GM08714 (cell line): Measurements from ENCODE around the gene EIF4H.
"Not testable (repeated sequence)": the region's sequence is repeated elsewhere in the genome, so short reads cannot be mapped to it uniquely, and the experiment has no call there.

Source experiments
- H3K4me3 ChIP-seq: fragments of 200-500 bp; sonication (Bioruptor generic); 2 replicates; pipeline ENCODE4 v1.5.1; 2014; ENCODE audit warnings: mild to moderate bottlenecking, low read length, inconsistent platforms
- ZNF274 ChIP-seq: IDR thresholded peaks from 2 replicates; pipeline ENCODE4 v1.6.1; 2012; ENCODE audit warnings: mild to moderate bottlenecking, low read depth, low read length

Gene EIF4H

DNA sequence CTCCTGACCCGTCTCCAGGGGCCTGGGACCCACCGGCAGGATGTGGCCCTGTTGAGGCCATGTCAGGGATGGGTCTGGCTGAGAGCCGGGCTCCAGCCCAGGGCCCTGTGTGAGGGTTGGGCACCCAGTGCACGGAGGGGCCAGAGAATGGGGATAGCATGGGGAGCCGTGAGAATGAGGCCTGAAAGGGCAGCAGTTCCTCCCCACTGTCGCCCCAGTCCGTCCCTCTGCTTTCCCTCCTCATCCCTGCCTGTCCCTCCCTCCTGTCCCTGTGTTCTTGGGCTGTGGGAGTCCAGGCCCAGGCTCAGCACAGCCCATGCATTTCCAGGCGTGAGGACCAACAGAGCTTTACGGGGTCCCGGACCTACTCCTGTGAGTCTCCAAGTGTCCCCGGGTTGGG, 45.3 kb downstream of the EIF4H start:
- H3K4me3 ChIP-seq, result no peak overlapping the region
- TF ChIP-seq ZNF274, result no peak

DNA sequence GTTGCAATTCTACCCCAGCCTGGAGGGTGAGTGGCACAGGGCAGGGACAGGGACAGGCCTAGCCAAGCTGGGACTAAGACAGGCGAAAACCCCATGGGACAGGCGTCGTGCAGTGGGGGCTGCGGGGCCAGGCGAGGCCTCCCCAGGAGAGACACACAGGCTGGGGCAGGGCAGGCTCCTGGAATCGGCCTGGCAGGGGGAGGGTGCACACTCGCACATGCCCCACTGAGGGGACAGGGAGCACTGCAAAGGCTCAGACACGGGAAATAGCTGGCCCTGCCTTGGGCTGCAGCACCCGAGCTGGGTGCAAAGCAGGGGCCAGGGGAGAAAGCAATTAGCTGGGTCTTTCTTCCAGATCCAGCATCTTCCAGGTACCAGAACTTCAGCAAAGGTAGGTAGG, 46.1 kb downstream of the EIF4H start:
- no peak for TF ChIP-seq ZNF274
- no peak overlapping the region for H3K4me3 ChIP-seq

DNA sequence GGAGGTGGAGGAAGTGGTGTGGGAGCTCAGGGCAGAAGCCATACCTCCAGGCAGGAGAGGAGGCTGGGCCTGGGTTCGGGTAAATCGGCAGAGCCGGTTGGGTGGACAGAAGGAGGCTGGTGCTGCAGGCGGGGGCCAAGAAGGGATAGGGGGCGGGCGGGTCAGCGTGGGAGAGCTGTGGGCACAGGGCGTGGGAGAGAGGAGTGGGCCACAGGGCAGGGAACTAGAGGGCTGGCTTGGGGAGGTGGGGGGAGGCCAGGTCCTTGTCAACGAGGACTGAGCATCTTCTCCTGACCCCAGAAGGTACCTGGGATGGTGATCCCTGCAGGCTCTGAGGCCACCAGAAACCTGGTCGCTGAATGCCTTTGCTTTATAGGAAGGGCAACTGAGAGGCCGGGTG, 47.6 kb downstream of the EIF4H start:
- TF ChIP-seq ZNF274, result no peak

DNA sequence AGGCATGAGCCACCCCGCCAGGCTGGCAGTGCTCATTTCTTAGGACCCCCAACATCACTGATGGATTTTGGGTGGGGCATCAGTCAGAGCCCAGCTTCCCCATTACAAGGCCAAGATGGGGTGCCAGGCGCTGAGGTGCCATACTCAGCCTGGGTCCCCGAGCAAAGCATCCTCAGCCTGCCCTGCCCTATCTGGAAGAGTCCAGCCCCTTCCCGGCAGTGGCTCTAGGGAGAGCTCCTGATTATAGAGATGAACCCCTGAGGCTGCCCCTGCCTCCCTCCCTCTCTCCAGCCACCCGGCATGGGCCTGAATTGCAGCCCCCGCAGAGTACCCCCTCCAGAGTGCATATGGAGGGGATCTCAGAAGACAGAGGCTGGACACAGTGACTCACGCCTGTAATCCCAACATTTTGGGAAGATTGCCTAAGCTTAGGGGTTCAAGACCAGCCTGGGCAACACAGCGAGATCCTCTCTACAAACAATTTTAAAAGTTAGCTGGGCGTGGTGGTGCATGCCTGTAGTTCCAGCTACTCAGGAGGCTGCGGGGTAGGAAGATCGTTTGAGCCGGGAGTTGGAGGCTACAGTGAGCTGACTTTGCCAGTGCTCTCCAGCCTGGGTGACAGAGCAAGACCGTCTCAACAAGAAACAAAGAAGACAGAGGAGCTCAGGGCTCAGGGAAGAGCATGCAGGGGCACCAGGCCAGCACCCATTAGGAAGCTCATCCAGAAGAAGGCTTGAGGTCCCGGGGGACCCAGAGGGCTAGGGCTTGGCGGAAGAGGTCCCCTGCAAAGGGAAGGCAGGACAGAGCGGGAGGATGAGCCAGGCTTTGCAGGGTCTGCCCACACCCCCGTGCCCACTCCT, 48.9 kb downstream of the EIF4H start:
- TF ChIP-seq ZNF274, result no peak
- H3K4me3 ChIP-seq, result no peak overlapping the region

More for the DNA sequence above, 47.6 kb downstream of the EIF4H start:
- no peak overlapping the region for H3K4me3 ChIP-seq

DNA sequence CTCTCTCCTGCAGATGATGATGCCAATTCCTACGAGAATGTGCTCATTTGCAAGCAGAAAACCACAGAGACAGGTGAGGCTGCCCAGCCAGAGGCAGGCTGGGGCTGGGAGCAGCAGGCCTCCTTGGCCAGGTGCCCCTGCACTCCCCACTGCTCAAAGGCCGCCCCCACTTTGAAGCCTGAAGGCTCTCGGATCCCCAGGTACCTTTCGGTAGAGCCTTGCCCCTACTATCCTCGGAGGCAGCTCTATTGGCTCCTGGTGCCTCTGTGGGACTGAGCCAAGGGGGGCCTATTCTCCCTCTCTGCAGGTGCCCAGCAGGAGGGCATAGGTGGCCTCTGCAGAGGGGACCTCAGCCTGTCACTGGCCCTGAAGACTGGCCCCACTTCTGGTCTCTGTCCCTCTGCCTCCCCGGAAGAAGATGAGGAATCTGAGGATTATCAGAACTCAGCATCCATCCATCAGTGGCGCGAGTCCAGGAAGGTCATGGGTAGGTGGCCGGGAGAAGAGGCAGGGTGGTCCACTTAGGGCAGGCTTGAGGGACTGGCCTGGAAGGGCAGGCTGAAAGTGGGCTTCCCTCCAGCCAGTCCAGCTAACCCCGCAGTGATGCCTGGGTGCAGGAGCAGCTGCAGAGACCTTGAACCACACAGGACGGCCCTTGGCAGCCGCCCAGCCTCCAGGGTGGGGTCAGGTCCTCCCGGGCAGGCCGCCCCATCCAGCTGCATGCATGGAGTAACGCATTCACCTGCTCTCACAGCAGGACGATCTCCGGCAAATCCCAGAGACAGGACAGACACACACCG, 49.8 kb downstream of the EIF4H start:
- no peak for TF ChIP-seq ZNF274
- no peak overlapping the region for H3K4me3 ChIP-seq

DNA sequence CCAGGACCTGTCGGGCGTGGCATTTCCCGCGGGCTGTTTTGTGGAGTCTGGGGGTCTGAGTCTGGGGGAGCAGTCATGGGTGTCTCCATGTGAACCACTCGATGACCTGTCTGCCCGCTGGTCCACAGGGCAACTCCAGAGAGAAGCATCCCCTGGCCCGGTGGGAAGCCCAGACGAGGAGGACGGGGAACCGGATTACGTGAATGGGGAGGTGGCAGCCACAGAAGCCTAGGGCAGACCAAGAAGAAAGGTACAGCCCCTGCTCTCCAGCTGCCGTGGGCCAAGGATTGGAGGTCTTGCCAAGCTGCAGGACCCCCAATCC, 50.3 kb downstream of the EIF4H start:
- H3K4me3 ChIP-seq, result no peak overlapping the region
- TF ChIP-seq ZNF274, result no peak

DNA sequence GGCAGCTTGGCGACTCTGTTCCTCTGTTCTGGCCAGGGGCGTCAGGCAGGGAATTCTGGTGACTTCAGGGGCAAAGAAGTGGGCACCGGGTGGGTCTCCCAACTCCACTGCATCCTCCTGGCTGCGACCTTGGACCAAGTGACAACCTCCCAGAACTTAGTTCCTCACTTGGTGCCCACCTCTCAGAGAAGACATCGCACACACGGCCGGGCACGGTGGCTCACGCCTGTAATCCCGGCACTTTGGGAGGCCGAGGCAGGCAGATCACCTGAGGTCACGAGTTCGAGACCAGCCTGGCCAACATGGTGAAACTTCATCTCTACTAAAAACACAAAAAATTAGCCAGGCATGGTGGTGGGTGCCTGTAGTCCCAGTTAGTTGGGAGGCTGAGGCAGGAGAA, 50.8 kb downstream of the EIF4H start:
- not testable (repeated sequence) for H3K4me3 ChIP-seq

DNA sequence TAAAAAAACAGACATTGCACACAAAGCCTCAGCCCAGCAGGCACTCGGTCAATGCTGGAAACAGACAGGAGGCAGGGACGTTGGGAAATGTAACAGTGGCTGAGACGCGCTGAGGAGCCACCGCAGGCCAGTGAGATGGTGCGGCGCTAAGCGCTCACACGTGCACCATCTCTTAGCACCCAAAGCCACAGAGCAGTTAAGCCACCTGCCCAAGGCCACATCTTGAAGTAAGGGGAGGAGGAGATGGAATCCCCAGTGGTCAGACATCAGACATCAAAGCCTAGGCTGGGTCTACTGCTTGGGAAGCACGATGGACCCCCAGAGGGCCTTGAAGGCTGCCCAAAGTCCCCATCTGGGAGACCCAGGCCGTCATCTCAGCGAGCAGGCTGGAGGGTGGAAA, 51.2 kb downstream of the EIF4H start:
- TF ChIP-seq ZNF274, result no peak
- no peak overlapping the region for H3K4me3 ChIP-seq

DNA sequence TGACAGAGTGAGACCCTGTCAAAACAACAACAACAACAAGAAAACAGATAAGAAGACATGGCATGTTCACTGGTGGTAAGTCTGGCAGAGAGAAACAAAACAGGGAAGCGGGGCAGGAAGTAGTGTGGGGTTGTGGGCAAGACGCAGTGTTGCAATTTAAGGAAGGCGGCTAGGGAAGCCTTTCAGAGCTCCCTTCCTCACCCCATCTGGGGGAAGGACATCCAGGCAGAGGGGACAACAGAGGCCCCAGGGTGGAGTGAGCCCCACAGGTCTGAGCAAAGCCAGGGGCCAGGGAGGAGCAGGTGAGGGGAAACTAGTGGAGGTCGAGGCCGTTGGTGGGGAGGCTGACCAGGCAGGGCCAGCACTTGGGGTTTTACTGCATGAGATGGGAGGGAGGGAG, 52.5 kb downstream of the EIF4H start:
- TF ChIP-seq ZNF274, result no peak
- H3K4me3 ChIP-seq, result no peak overlapping the region

DNA sequence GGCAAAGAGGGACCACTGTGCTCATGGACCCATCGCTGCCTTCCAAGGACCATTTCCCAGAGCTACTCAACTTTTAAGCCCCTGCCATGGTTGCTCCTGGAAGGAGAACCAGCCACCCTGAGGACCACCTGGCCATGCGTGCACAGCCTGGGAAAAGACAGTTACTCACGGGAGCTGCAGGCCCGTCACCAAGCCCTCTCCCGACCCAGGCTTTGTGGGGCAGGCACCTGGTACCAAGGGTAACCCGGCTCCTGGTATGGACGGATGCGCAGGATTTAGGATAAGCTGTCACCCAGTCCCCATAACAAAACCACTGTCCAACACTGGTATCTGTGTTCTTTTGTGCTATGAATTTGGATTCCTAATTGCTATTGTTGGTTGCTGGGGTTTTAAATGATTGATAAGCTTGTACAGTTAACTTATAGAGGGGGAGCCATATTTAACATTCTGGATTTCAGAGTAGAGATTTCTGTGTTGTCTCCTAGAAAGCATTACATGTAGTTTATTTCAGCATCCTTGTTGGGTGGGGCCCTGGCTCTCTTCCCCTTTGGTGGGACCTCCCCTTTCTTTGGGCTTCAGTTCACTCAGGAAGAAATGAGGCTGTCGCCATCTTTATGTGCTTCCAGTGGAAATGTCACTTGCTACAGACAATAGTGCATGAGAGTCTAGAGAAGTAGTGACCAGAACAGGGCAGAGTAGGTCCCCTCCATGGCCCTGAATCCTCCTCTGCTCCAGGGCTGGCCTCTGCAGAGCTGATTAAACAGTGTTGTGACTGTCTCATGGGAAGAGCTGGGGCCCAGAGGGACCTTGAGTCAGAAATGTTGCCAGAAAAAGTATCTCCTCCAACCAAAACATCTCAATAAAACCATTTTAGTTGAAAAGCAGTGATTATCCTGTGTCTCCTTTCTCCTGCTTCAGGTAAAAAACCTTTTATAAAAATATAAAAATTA, 55.1 kb downstream of the EIF4H start:
- TF ChIP-seq ZNF274, result no peak
- H3K4me3 ChIP-seq, result no peak overlapping the region

DNA sequence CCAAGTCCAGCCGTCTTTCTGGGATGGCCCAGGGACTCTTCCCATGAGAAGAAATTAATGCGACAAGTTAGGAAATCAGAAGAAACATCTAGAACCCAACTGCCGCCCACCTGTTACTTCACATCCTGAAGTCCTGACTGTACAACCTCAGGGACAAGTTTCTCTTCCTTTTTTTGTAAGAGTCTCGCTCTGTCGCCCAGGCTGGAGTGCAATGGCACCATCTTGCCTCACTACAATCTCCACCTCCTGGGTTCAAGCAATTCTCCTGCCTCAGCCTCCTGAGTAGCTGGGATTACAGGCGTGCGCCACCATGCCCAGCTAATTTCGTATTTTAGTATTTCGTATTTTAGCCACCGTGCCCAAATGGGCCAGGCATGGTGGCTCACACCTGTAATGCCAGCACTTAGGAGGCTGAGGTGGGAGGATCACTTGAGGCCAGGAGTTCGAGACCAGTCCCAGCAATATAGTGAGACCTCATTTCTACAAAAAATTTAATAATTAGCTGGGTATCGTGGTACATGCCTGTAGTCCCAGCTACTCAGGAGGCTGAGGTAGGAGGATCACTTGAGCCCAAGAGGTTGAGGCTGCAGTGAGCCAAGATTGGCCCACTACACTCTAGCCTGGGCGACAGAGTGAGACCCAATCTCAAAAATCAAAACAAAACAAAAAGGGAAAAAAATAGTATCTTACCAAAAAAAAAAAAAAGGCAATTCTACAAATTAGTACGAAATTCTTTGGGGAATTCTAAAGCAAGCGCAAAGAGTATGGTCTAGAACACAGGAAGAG, 56.5 kb downstream of the EIF4H start:
- no peak overlapping the region for H3K4me3 ChIP-seq
- no peak for TF ChIP-seq ZNF274

DNA sequence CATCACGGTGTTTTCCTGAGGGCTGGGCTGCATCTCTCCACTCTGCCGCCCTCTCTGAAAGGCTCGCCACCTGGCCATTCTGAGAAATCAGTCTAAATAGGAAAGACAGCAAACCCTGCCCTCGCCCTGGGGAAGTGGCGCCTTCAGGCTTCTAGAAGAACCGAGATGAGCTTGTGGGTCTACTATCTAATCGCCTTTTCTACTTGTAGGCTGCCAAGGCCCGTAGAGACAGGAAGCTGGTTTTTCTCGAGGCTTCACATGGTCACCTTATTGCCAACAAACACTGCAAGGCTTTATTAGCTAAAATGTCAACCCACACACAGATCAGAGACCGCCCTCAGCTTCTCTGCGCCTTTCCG, 57.1 kb downstream of the EIF4H start:
- TF ChIP-seq ZNF274, result no peak
- no peak overlapping the region for H3K4me3 ChIP-seq

DNA sequence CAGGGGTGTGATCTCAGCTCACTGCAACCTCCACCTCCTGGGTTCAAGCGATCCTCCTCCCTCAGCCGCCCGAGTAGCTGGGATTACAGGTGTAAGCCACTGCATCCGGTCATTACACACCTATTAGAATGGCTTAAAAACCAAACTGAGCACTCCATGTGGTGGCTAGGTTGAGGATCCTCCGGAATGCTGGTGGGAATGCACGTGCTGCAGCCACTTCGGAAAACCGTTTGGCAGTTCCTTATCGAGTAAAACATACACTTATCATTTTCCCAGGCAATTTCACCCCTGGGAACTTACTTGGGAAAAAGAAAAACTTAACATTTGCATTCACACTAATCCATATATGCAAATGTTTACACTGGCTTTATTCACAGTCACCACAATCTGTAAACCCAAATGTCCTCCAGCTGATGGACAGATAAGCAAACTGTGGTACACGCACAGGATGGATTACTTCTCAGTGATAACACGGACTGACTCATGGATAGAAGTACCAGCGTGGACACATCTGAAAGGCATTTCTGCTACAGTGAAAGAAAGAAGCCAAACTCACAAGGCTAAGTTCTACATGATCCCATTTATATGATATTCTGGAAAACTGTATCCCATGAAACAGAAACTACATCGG, 59.6 kb downstream of the EIF4H start:
- H3K4me3 ChIP-seq, result no peak overlapping the region
- no peak for TF ChIP-seq ZNF274
